Kidney epithelial cell (primary cell): ENCODE measurements around the gene TEDC1. TPM values are rescaled to one million over a fixed set of nuclear protein-coding genes. Genes with fewer than 3 reads are reported as not detected.

Experiments used
- DNase-seq: peaks from one replicate; pipeline ENCODE4 v3.0.0-alpha.2; 2010; ENCODE audit warnings: low read depth
- H3K27me3 ChIP-seq: 2 replicates; pipeline ENCODE4 v1.6.0; 2011; ENCODE audit warnings: low read length; ENCODE audit not compliant: control insufficient read depth, insufficient read depth
- H3K36me3 ChIP-seq: 2 replicates; pipeline ENCODE4 v1.5.1; 2011; ENCODE audit warnings: low read length; ENCODE audit not compliant: control insufficient read depth, insufficient read depth
- H3K4me3 ChIP-seq: 2 replicates; pipeline ENCODE4 v1.5.1; 2011; ENCODE audit warnings: low read depth, mild to moderate bottlenecking, control low read depth, low read length
- CTCF ChIP-seq: IDR thresholded peaks from 2 replicates; pipeline ENCODE4 v1.5.1; 2011; ENCODE audit warnings: mild to moderate bottlenecking, moderate library complexity, low read length, control low read depth, inconsistent platforms; ENCODE audit not compliant: insufficient read depth, poor library complexity, severe bottlenecking
- total RNA-seq: library from RNA; depleted of rRNA; stranded (reverse); fragments of >200 nt; gene quantifications from 2 replicates; pipeline ENCODE4 v1.2.3, GENCODE V29; 2015

TEDC1 gene
- total RNA-seq, 1 donor from 2014 or later: 7.1 TPM

DNA sequence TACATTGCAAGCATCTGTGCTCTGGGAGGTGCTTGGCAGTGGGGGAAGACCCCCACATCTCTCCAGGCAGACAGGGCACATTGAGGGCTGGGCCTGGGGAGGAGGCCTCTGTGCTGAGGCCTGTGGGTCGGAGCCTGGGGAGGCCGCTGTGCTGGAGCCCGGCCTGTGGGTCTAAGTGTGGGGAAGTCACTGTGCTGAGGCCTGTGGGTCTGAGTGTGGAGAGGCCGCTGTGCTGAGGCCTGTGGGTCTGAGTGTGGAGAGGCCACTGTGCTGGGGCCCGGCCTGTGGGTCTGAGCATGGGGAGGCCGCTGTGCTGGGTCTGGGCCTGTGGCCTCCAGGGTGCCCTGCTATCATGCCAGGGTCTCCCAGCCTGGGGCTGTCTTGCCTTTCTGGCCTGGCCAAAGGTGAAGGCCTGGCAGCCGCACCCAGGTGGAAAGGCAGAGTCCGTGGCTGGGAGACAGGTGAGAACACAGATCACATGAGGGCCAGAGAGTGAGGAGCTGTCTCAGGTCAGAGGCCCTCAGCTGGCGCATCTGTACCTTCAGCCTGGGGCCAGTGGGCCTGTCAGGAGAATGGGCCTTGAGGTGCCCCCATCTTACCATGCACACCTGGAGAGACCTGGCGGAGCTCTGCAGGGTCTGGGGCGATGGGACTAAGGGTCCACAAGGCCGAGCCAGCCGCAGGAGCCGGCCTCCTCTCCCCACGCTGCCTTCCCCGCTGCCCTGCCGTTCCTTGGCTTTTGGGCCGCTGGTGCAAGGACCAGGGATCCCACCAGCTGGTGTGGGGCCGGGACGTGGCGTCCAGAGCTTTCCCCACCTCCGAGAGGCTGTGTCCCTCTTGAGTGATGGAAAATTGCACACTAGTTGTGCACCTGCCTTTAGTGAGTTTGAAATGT, 35.0 kb upstream of the TEDC1 start:
- no peak for TF ChIP-seq CTCF
- H3K27me3 ChIP-seq: no peaks in the 10 kb centered on the region
- no peak for DNase-seq
- no peaks in the 10 kb centered on the region for H3K36me3 ChIP-seq
- H3K4me3 ChIP-seq: no peak overlapping the region

DNA sequence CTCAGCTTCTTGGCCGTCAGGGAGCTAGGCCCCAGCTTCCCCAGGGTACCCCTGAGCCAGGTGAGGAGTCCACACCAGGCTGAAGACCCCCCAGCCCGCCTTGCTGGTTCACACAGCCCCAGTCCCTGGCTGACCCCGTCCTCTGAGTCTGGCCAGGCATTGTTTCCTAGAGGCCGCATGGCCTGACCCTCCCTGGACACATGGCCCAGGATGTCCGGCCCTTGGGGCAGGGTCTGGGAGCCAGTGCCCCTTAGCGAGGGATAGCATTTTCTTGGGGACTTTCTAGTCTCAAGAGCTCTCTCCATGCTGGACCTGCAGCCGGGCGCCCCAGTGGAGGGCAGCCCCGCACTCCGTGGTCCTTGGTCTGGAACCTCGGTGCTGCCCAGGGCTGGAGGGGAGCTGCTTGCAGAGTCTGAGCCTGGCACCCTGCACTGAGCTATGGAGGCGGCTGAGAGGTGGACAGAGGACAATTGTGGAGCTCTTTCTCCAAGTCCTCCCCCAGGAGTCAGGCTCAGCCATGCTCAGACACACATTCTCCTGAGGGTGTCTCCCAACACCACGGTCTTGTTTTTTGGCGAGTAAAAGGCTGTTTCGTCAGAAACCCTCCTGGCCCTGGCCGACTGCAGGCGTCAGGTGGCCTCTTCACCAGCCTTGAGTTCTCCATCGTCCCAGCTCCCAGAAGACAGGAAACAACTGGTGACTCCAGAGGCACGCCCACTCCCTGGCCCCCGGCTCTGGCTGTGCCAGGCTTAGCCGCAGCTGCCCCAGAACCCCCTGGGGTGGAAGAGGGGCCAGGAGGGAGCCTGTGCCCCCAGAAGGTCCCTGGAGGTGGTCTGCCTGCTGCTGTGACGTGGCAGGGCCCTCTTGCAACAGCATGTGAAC, 34.1 kb upstream of the TEDC1 start:
- H3K36me3 ChIP-seq: no peaks in the 10 kb centered on the region
- H3K27me3 ChIP-seq: no peaks in the 10 kb centered on the region

DNA sequence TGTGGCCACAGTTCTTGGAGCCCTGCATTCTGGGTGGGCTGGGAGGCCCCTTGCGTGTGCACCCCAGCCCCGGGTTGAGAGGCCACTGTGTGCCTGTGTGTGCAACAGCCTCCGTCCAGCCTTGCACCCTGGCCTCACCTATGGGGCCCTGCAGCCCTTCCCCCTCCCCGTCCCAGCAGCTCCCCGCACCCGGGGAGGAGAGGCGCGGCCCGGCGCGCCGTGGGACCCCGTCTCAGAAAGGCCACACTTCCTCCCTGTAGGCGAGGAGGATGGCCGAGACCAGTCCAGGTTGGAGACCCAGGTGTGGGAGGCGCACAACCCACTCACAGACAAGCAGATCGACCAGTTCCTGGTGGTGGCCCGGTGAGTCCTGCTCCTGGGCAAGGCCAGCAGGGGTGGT, 33.0 kb upstream of the TEDC1 start:
- no peak for DNase-seq
- Histone ChIP-seq H3K36me3 (no peaks in the 10 kb centered on the region), H3K4me3 (no peak overlapping the region), H3K27me3 (no peaks in the 10 kb centered on the region)
- TF ChIP-seq CTCF: no peak

More for the DNA sequence above, 34.1 kb upstream of the TEDC1 start:
- DNase-seq: no peak
- no peak for TF ChIP-seq CTCF
- H3K4me3 ChIP-seq: no peak overlapping the region

- no peaks in the 10 kb centered on the region for H3K27me3 ChIP-seq
- H3K4me3 ChIP-seq: no peak overlapping the region
- TF ChIP-seq CTCF: no peak
- no peak for DNase-seq
- H3K36me3 ChIP-seq: no peaks in the 10 kb centered on the region
These were observed 32.5 kb upstream of the TEDC1 start for GRCh38 chr14:105458571-105458970.

DNA sequence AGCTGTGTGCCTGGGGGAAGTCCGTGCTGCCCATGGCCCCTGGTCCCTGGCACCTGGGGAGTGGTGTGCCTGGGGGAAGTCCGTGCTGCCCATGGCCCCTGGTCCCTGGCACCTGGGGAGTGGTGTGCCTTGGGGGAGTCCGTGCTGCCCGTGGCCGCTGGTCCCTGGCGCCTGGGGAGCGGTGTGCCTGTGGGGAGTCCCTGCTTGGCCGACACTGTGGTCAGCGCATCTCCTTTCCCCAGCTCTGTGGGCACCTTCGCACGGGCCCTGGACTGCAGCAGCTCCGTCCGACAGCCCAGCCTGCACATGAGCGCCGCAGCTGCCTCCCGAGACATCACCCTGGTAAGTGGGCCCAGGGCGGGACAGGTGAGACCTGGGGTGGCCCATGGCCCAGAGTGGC, 30.9 kb upstream of the TEDC1 start:
- Histone ChIP-seq H3K4me3 (no peak overlapping the region), H3K27me3 (no peaks in the 10 kb centered on the region), H3K36me3 (no peaks in the 10 kb centered on the region)
- no peak for TF ChIP-seq CTCF
- DNase-seq: no peak
